ENCODE results near the gene PCLO.
"Not testable (repeated sequence)": the region's sequence is repeated elsewhere in the genome, so short reads cannot be mapped to it uniquely, and the experiment has no call there.

The PCLO gene

GRCh38 chr7:82964150-82964882 lies 198.4 kb downstream of the PCLO start:
- no peak for DNase-seq (ENCODE audit: low read depth in 2 of 2)

GRCh38 chr7:82961240-82961639 lies 201.4 kb downstream of the PCLO start:
- DNase-seq (ENCODE audit: low read depth in 2 of 2), result no peak

GRCh38 chr7:82959528-82959927 lies 203.2 kb downstream of the PCLO start:
- no peak for DNase-seq (ENCODE audit: low read depth in 2 of 2)

DNA sequence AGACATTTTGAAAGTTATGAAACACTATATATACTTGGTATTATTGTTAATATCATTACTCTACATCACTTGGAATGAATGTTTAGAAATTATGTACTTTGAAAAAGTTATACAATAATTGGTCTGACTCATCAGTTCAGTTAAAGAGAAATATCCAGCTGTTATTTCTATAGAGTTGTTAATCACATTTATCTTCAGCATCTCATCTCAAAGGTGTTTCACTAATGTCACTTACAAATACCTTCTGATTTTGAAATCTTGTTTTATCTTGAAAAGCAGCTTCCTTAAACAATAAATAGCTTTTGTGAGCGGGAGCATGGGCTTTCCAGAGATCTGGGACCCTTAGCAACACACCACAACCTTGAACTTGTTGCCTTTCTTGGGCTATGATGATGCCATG lies 205.2 kb downstream of the PCLO start:
- DNase-seq (ENCODE audit: low read depth in 2 of 2), result no peak

- DNase-seq (ENCODE audit: low read depth in 2 of 2), result no peak
Measured at GRCh38 chr7:82953324-82954027, 209.2 kb downstream of the PCLO start.

- DNase-seq (ENCODE audit: low read depth in 2 of 2), result no peak
Measured at GRCh38 chr7:82950436-82950835, 212.2 kb downstream of the PCLO start.

DNA sequence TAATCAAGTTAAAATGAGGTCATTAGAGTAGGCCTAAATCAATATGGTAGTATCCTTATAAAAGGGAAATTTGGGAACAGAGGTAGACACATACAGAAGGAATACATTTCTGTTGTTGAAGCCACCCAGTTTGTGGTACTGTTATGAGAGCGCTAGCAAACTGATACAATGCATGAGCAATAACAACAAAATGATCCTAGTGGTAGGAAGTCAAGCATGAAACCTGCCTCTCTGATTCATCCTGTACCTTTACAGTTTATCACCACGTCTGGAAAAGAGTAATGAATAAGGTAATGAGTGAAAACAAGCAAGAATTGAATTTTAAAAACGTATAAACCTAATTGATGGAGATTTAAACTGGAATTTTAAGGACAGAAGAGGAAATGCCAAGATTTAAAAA lies 217.2 kb downstream of the PCLO start:
- DNase-seq (ENCODE audit: low read depth in 2 of 2), result no peak

DNA sequence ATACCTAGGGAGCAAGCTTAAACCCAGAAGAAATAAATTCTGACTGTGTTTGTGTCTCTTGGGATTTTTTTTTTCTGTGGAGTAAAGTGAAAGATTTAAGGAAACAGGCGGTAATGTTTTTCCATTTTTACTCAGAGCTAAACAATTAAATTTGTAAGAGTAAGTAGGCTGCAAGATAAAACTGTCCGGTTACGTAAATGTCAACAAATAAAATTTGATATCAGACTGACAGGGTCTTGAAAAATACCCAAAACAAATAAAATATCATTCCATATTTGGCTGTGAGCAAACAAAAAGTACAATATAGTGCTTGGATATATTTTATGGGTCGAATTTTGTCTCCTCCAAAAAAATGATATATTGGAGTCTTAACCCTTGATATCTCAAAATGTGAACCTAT lies 217.6 kb downstream of the PCLO start:
- DNase-seq (ENCODE audit: low read depth in 2 of 2), result no peak

DNA sequence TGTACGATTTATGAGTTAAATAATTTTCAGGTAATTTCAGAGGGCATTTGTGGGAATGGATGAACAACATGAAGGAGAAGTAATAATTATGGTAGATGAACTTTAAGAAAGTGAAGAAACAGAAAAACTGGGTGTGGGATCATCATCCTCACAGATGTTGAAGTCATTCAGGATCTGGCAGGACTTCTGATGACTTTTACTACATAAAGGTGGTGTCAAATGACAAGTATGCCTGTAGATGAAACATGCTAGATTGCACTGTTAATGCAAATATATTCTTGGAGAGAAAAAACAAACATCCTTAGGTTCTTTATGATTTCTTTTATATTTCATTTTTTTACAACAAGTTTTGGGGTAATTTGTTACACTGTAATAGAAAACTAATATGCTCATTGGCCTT lies 230.2 kb downstream of the PCLO start:
- no peak for DNase-seq (ENCODE audit: low read depth in 2 of 2)

- DNase-seq (ENCODE audit: low read depth in 2 of 2), result no peak
Measured at GRCh38 chr7:82926477-82926876, 236.2 kb downstream of the PCLO start.

GRCh38 chr7:82925331-82925730 lies 237.4 kb downstream of the PCLO start:
- no peak for DNase-seq (ENCODE audit: low read depth in 2 of 2)

GRCh38 chr7:82906502-82906901 lies 256.2 kb downstream of the PCLO start:
- DNase-seq (ENCODE audit: low read depth in 2 of 2), result no peak

DNA sequence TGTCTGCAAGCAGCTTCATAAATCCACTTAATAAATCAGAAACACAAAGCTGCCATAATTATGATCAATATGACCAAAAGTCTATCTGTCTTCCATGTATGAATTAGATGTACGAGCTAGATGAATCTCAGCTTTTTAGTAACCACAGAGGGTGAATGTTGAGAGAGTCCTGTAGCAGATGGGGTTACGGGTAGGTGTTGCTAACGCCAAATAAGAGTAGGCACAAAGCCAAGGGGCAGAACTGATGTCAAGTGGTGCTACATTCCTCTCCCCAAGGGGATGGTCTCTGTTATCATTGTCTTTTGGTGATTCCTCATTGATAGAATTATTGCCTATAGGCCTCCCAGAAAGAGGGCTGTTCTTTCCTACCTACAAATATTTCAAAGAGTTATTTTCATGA lies 257.8 kb downstream of the PCLO start:
- DNase-seq (ENCODE audit: low read depth in 2 of 2), result no peak

GRCh38 chr7:82901098-82901497 lies 261.6 kb downstream of the PCLO start:
- DNase-seq (ENCODE audit: low read depth in 2 of 2), result not testable (repeated sequence)

GRCh38 chr7:82897500-82897899 lies 265.2 kb downstream of the PCLO start:
- no peak for DNase-seq (ENCODE audit: low read depth in 2 of 2)

DNA sequence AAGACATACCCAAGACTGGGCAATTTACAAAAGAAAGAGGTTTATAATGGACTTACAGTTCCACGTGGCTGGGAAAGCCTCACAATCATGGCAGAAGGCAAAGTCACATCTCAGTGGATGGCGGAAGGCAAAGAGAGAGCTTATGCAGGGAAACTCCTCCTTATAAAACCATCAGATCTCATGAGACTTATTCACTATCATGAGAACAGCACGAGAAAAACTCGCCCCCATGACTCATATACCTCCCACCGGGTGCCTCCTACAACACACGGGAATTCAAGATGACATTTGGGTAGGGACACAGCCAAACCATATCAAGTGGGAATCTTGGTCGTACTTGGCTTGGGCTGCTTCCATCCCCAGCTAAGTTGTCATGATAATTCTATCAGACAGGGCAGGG lies 268.3 kb downstream of the PCLO start:
- DNase-seq (ENCODE audit: low read depth in 2 of 2), result not testable (repeated sequence)

DNA sequence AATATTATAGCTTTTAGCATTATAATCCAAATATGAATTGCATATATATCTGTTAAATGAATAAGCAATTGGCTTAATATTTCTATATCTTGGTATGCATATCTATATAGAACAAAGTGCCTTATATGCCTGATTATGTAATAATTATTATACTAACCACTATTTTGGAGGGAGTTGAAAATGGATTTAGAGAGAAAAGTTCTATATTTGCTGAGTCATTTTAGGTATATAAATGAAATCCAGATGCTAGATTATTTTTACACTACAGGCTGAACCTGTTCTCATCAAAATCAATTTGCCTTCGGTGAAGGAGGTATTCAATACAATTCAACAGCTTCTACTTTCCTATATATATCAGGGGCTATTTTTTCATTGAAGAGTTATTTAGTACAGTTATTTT lies 276.4 kb downstream of the PCLO start:
- DNase-seq (ENCODE audit: low read depth in 2 of 2), result no peak

DNA sequence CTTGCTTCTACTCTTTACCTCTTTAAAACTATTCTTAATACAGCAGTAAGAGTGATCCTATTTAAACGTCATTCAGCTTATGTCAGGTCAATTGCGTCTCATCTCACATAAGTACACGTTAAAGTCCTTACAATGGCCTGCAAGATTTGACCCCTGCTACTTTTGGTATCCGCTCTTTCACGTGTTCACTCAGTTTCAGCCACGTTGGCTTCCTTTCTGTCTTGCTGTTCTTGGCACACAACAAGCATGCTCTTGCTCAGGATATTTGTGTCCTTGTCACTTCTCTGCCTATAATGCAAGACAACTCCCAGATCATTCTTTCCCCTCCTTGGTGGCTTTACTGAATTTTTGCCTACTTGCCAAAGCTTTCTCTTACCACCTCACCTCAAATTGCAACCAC lies 296.8 kb downstream of the PCLO start:
- no peak for DNase-seq (ENCODE audit: low read depth in 2 of 2)

DNA sequence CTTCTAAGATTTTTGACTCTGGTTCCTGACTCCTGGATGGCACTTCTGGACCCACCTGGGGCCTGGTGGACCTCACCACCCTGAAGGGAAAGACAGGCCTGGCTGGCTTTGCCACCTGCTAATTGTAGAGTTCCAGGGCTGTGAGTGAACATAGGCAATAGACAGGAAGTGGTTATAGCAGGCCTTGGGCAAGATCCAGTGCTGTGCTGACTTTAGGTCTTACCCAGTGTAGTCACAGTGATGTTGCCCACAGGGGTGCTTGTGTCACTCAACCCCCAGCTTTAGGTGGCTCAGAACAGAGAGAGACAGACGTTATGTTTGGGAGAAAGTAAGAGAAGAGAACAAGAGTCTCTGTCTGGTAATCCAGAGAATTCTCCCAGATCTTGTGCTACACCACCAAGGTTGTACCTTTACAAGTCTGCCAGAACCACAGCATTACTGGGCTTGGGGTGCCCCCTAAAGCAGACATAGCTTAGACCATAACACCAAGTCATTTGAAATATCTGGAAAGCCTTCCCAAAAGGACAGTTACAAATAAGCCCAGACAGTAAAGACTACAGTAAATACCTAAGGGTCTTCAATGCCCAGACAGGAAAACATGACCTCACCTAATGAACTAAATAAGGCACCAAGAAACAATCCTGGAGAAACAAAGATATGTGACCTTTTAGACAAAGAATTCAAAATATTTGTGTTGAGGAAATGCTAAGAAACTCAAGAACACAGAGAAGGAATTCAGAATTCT lies 303.4 kb downstream of the PCLO start:
- no peak for DNase-seq (ENCODE audit: low read depth in 2 of 2)

DNA sequence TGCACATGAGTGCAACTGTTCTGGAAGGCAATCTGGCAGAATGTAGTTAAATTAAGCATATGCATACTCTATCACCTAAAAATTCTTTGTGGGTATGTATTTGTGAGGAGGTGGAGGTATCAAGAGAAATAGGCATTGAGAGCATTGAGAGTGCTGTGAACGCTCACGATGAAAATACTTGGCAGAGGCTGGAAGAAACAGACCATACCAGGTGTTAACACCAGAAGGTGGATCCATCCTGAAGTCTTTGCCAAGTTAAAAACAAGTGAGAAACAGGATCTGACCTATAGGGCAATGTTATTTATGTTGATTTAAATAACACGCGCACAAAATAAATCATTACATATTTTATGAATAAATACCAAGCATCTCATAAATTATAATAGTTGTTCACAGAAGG lies 311.6 kb downstream of the PCLO start:
- DNase-seq (ENCODE audit: low read depth in 2 of 2), result no peak

- no peak for DNase-seq (ENCODE audit: low read depth in 2 of 2)
Measured at GRCh38 chr7:82841828-82842227, 320.9 kb downstream of the PCLO start.

DNA sequence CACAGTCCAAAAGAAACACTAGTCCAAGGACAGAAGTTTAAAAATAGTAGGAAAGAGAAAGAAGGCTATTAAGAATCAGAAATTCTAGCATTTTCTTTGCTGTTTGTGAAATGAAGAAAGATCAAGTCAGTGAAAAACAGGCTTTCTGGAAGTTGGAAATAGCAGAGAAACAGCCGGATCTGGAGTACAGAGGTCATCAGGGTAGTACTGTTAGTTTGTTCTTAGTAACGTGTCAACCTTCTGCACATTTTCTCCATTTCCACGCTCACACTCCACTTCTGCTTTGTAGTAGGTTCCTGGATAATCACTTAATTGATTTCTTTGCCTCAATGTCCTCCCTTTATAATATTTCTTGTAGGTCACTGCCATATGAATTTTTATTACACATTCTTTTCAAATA lies 322.6 kb downstream of the PCLO start:
- no peak for DNase-seq (ENCODE audit: low read depth in 2 of 2)

- DNase-seq (ENCODE audit: low read depth in 2 of 2), result no peak
Measured at GRCh38 chr7:82839555-82839954, 323.1 kb downstream of the PCLO start.

Data from stimulated activated CD8-positive, alpha-beta memory T cell treated with anti-CD3 and anti-CD28 coated beads, Interleukin-7, amount 100 ng/mL, for 1 hour (primary cell).